ENCODE results near the gene GRK5. TPM values are rescaled to one million over a fixed set of nuclear protein-coding genes. Genes with fewer than 3 reads are reported as not detected.

Gene GRK5
- total RNA-seq, 1 donor from 2014 or later = 21.3 TPM

- POLR2A ChIA-PET = interaction anchor here (1.0 kb wide), 1 partner anchor 9 kb away, joined by 3 read pairs; no protein-coding TSS in a partner anchor
- Mint-ChIP-seq H3K27me3 (no peaks in the 10 kb centered on the region), H3K9me3 (no peaks in the 10 kb centered on the region), H3K4me3 (no peak overlapping the region), H3K4me1 (peaks cover 55% of the 10 kb centered on the region), H3K27ac (no peak overlapping the region), H3K36me3 (ENCODE audit: low read depth) (peaks cover 4% of the 10 kb centered on the region)
- no peak for ATAC-seq (ENCODE audit: low read depth)
- no peak for DNase-seq
- no peak for TF ChIP-seq CTCF (IDR thresholded peaks at IDR 0.05)
- intact Hi-C loops (cut with micrococcal nuclease) = no loop called here
- CTCF ChIA-PET = no interaction called here
Observed at GRCh38 chr10:119279441-119279840, 72.1 kb downstream of the GRK5 start.

GRCh38 chr10:119281581-119282071 lies 74.3 kb downstream of the GRK5 start:
- DNase-seq (no peak), ATAC-seq (ENCODE audit: low read depth) (no peak)
- Mint-ChIP-seq H3K4me1 (peaks cover 60% of the 10 kb centered on the region), H3K4me3 (no peak overlapping the region), H3K27ac (peak overlapping the region; percentile 32), H3K9me3 (no peaks in the 10 kb centered on the region), H3K27me3 (no peaks in the 10 kb centered on the region), H3K36me3 (ENCODE audit: low read depth) (peaks cover 4% of the 10 kb centered on the region)
- intact Hi-C loops (cut with micrococcal nuclease) = no loop called here
- POLR2A ChIA-PET = interaction anchor here (1.0 kb wide), 1 partner anchor 10 kb away, joined by 7 read pairs; no protein-coding TSS in a partner anchor
- CTCF ChIA-PET = no interaction called here
- no peak for TF ChIP-seq CTCF (IDR thresholded peaks at IDR 0.05)

GRCh38 chr10:119282446-119282845 lies 75.1 kb downstream of the GRK5 start:
- ChIA-PET CTCF (interaction anchor here (1.7 kb wide), 1 partner anchor 76 kb away, joined by 5 read pairs; the partner anchor contains the start of gene GRK5), POLR2A (interaction anchor here (0.5 to 1.9 kb wide), 2 partner anchors 75 to 158 kb away, joined by 4 to 5 read pairs; partner anchors contain the start of gene GRK5)
- H3K27me3 Mint-ChIP-seq = no peaks in the 10 kb centered on the region
- no peaks in the 10 kb centered on the region for H3K9me3 Mint-ChIP-seq
- intact Hi-C loops (cut with micrococcal nuclease) = no loop called here
- peaks cover 61% of the 10 kb centered on the region for H3K4me1 Mint-ChIP-seq
- DNase-seq (no peak), ATAC-seq (ENCODE audit: low read depth) (no peak)
- no peak overlapping the region for H3K4me3 Mint-ChIP-seq
- peaks cover 2% of the 10 kb centered on the region for H3K36me3 Mint-ChIP-seq (ENCODE audit: low read depth)
- no peak for TF ChIP-seq CTCF (IDR thresholded peaks at IDR 0.05)
- H3K27ac Mint-ChIP-seq = peak overlapping the region; percentile 12

- Mint-ChIP-seq H3K27ac (peak overlapping the region; percentile 81), H3K4me1 (peaks cover 68% of the 10 kb centered on the region), H3K9me3 (no peaks in the 10 kb centered on the region), H3K36me3 (ENCODE audit: low read depth) (no peaks in the 10 kb centered on the region), H3K4me3 (no peak overlapping the region), H3K27me3 (no peaks in the 10 kb centered on the region)
- no peak for ATAC-seq (ENCODE audit: low read depth)
- POLR2A ChIA-PET = interaction anchor here (0.5 to 1.9 kb wide), 6 partner anchors 12 to 137 kb away, joined by 4 to 12 read pairs (median 6); partner anchors contain the start of gene GRK5
- intact Hi-C loops (cut with micrococcal nuclease) = loop anchor here (1.0 kb wide), 1 partner anchor 12 kb away; no protein-coding TSS in a partner anchor
- CTCF ChIA-PET = interaction anchor here (1.7 kb wide), 1 partner anchor 77 kb away, joined by 5 read pairs; the partner anchor contains the start of gene GRK5
- TF ChIP-seq CTCF (IDR thresholded peaks at IDR 0.05) = no peak
- DNase-seq = no peak
Observed at GRCh38 chr10:119283387-119283786, 76.0 kb downstream of the GRK5 start.

- POLR2A ChIA-PET = interaction anchor here (0.5 to 1.9 kb wide), 5 partner anchors 12 to 77 kb away, joined by 4 to 12 read pairs (median 5); partner anchors contain the start of gene GRK5
- H3K4me3 Mint-ChIP-seq = no peak overlapping the region
Observed at GRCh38 chr10:119283818-119284217, 76.4 kb downstream of the GRK5 start.

More at GRCh38 chr10:119283818-119284217, 76.4 kb downstream of the GRK5 start:
- peak; percentile 89 for ATAC-seq (ENCODE audit: low read depth)
- no peak for TF ChIP-seq CTCF (IDR thresholded peaks at IDR 0.05)
- CTCF ChIA-PET = interaction anchor here (1.7 kb wide), 1 partner anchor 77 kb away, joined by 5 read pairs; the partner anchor contains the start of gene GRK5
- DNase-seq = no peak
- Mint-ChIP-seq H3K36me3 (ENCODE audit: low read depth) (no peaks in the 10 kb centered on the region), H3K9me3 (no peaks in the 10 kb centered on the region), H3K4me1 (peaks cover 70% of the 10 kb centered on the region), H3K27ac (peak overlapping the region; percentile 81), H3K27me3 (no peaks in the 10 kb centered on the region)
- intact Hi-C loops (cut with micrococcal nuclease) = loop anchor here (1.0 kb wide), 2 partner anchors 8 to 13 kb away; no protein-coding TSS in a partner anchor

Measured in activated B cell treated with CpG ODN at 0.5 μM for 24 hours (primary cell).